SK-N-SH treated with all-trans-retinoic acid at 6 μM for 48 hours (cell line): ENCODE measurements around the gene PEX16.
A peak's percentile ranks its signal among the peaks of the same experiment; 100 is the strongest.

Source experiments
- ATAC-seq: fragments of 200-7000 bp; cut with Tn5 transposase; 3 replicates; pipeline ENCODE4 v1.9.1; 2020; ENCODE audit warnings: mild to moderate bottlenecking, moderate library complexity
- ARNTL ChIP-seq: fragments of 450-650 bp; formaldehyde crosslinking; IDR thresholded peaks from 2 replicates; pipeline ENCODE4 v1.5.0; 2020; ENCODE audit warnings: low read depth, mild to moderate bottlenecking, moderate library complexity, borderline replicate concordance
- BACH2 ChIP-seq: fragments of 250-450 bp; sonication (Bioruptor Pico); IDR thresholded peaks from 2 replicates; pipeline ENCODE4 v1.9.0; 2021; ENCODE audit warnings: mild to moderate bottlenecking, borderline replicate concordance
- CSDC2 ChIP-seq: fragments of 250-450 bp; sonication (Bioruptor Pico); IDR thresholded peaks from 2 replicates; pipeline ENCODE4 v1.5.0; 2020; ENCODE audit warnings: mild to moderate bottlenecking, moderate library complexity
- ESRRG ChIP-seq: fragments of 250-450 bp; sonication (Bioruptor Pico); IDR thresholded peaks from 2 replicates; pipeline ENCODE4 v1.6.1; 2021; ENCODE audit warnings: mild to moderate bottlenecking
- GLIS3 ChIP-seq: fragments of 250-450 bp; sonication (Bioruptor Pico); IDR thresholded peaks from 2 replicates; pipeline ENCODE4 v1.5.0; 2020; ENCODE audit warnings: mild to moderate bottlenecking, moderate library complexity
- ISL1 ChIP-seq: fragments of 250-450 bp; sonication (Bioruptor Pico); IDR thresholded peaks from 2 replicates; pipeline ENCODE4 v2.1.2; 2022; ENCODE audit warnings: mild to moderate bottlenecking, moderate library complexity
- OSR1 ChIP-seq: fragments of 250-450 bp; sonication (Bioruptor Pico); IDR thresholded peaks from 2 replicates; pipeline ENCODE4 v1.8.0; 2022; ENCODE audit warnings: moderate library complexity, mild to moderate bottlenecking, inconsistent platforms
- PPARA ChIP-seq: fragments of 250-450 bp; sonication (Bioruptor Pico); IDR thresholded peaks from 2 replicates; pipeline ENCODE4 v1.5.0; 2020; ENCODE audit warnings: mild to moderate bottlenecking, borderline replicate concordance
- RARB ChIP-seq: fragments of 250-450 bp; sonication (Bioruptor Pico); IDR thresholded peaks from 2 replicates; pipeline ENCODE4 v1.8.0; 2021; ENCODE audit warnings: mild to moderate bottlenecking, moderate library complexity
- SNAI2 ChIP-seq: fragments of 250-450 bp; sonication (Bioruptor Pico); IDR thresholded peaks from 2 replicates; pipeline ENCODE4 v1.5.0; 2020; ENCODE audit warnings: mild to moderate bottlenecking, moderate library complexity
- TOX ChIP-seq: fragments of 250-450 bp; sonication (Bioruptor Pico); IDR thresholded peaks from 2 replicates; pipeline ENCODE4 v1.8.0; 2021; ENCODE audit warnings: mild to moderate bottlenecking, moderate library complexity, borderline replicate concordance
- ZC3H10 ChIP-seq: fragments of 250-450 bp; sonication (Bioruptor Pico); IDR thresholded peaks from 2 replicates; pipeline ENCODE4 v1.5.1; 2021; ENCODE audit warnings: mild to moderate bottlenecking, moderate library complexity
- ZFP3 ChIP-seq: fragments of 250-450 bp; sonication (Bioruptor Pico); IDR thresholded peaks from 2 replicates; pipeline ENCODE4 v1.5.0; 2020; ENCODE audit warnings: mild to moderate bottlenecking, moderate library complexity
- ZFP30 ChIP-seq: fragments of 450-650 bp; formaldehyde crosslinking; IDR thresholded peaks from 2 replicates; pipeline ENCODE4 v1.5.0; 2022; ENCODE audit warnings: mild to moderate bottlenecking, moderate library complexity
- ZNF565 ChIP-seq: fragments of 450-650 bp; formaldehyde crosslinking; conservative IDR thresholded peaks from 2 replicates; pipeline ENCODE4 v1.5.0; 2020; ENCODE audit warnings: low read depth, mild to moderate bottlenecking, moderate library complexity
- ZNF70 ChIP-seq: fragments of 450-650 bp; formaldehyde crosslinking; IDR thresholded peaks from 2 replicates; pipeline ENCODE4 v1.5.0; 2020; ENCODE audit warnings: mild to moderate bottlenecking, moderate library complexity
- ZNF8 ChIP-seq: fragments of 450-650 bp; formaldehyde crosslinking; IDR thresholded peaks from 2 replicates; pipeline ENCODE4 v1.5.0; 2020; ENCODE audit warnings: mild to moderate bottlenecking, moderate library complexity
- TF ChIP-seq, protein P1 (sequence below): fragments of 250-450 bp; sonication (Bioruptor Pico); IDR thresholded peaks from 2 replicates; pipeline ENCODE4 v1.8.0; 2021; ENCODE audit warnings: low read depth, mild to moderate bottlenecking, moderate library complexity, borderline replicate concordance
- TF ChIP-seq, protein P2 (sequence below): fragments of 250-450 bp; sonication (Bioruptor Pico); IDR thresholded peaks from 2 replicates; pipeline ENCODE4 v1.5.1; 2021; ENCODE audit warnings: mild to moderate bottlenecking, moderate library complexity
- TF ChIP-seq, protein P3 (sequence below): fragments of 250-450 bp; sonication (Bioruptor Pico); IDR thresholded peaks from 2 replicates; pipeline ENCODE4 v1.5.1; 2020; ENCODE audit warnings: low read depth, mild to moderate bottlenecking, moderate library complexity
- TF ChIP-seq, protein P4 (sequence below): fragments of 250-450 bp; sonication (Bioruptor Pico); IDR thresholded peaks from 2 replicates; pipeline ENCODE4 v1.5.0; 2020; ENCODE audit warnings: mild to moderate bottlenecking, moderate library complexity

PEX16 gene

DNA sequence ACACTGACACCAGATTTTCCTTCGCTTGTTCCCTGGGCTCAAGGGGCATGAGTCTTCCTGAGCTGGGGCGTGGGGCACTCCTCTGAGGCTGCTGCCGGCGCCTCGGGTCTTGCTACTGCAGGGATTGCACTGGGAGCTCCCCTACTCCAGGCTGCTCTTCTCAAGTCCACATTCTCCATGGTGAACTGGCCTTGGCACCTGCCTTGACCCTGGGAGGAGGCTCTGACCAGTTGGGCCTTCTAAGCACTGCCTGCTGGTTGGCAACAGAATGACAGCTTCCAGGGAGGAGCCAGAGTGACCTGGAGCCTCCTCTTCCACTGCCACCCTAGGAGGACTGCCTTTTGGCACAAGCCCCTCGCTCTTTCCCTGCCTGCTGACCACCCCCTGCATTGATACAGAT is 20.1 kb downstream of the PEX16 start:
- TF ChIP-seq, protein P1, sequence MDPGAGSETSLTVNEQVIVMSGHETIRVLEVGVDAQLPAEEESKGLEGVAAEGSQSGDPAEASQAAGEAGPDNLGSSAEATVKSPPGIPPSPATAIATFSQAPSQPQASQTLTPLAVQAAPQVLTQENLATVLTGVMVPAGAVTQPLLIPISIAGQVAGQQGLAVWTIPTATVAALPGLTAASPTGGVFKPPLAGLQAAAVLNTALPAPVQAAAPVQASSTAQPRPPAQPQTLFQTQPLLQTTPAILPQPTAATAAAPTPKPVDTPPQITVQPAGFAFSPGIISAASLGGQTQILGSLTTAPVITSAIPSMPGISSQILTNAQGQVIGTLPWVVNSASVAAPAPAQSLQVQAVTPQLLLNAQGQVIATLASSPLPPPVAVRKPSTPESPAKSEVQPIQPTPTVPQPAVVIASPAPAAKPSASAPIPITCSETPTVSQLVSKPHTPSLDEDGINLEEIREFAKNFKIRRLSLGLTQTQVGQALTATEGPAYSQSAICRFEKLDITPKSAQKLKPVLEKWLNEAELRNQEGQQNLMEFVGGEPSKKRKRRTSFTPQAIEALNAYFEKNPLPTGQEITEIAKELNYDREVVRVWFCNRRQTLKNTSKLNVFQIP: no peak
- no peak for TF ChIP-seq GLIS3 (CRISPR knock-in tag)
- TF ChIP-seq ZC3H10 (CRISPR knock-in tag): no peak
- no peak for TF ChIP-seq ESRRG (CRISPR knock-in tag)
- TF ChIP-seq ZNF565 (CRISPR knock-in tag): no peak
- TF ChIP-seq ZNF8 (CRISPR knock-in tag): no peak
- TF ChIP-seq BACH2 (CRISPR knock-in tag): no peak
- TF ChIP-seq, all 23 proteins: peak for 0
- ATAC-seq: no peak

DNA sequence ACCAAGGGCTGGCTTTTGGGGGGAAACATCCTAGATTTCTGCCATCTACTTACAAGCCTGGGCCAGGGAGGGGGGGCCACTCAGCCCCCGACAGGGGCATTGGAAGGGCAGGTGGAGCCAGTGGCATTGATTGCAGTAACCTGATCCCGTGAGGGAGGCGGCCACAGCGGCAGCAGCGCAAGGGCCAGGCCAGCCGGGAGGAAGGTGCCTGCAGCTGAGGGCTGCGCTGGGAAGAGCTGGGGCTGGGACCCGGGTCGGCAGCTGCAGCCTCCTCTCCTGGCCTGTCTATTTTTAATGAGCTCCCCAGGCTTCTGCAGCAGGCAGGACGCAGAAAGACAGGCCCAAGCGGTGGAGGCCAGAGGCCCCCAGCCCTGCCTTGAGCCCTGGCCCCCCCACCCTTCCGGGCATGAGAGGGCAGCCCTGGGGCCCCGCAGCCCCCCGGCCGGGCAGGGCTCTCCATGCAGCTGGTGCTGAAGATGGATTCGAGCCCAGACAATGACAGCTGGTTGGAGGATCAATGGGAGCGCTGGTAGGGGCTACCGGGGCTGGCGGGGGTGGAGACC is 21.2 kb downstream of the PEX16 start:
- no peak for TF ChIP-seq ZNF565 (CRISPR knock-in tag)
- no peak for TF ChIP-seq ZFP3 (CRISPR knock-in tag)
- TF ChIP-seq, protein P1: no peak
- no peak for TF ChIP-seq RARB (CRISPR knock-in tag)
- no peak for TF ChIP-seq GLIS3 (CRISPR knock-in tag)
- TF ChIP-seq TOX (CRISPR knock-in tag): no peak
- TF ChIP-seq ZNF70 (CRISPR knock-in tag): no peak
- TF ChIP-seq, protein P2, sequence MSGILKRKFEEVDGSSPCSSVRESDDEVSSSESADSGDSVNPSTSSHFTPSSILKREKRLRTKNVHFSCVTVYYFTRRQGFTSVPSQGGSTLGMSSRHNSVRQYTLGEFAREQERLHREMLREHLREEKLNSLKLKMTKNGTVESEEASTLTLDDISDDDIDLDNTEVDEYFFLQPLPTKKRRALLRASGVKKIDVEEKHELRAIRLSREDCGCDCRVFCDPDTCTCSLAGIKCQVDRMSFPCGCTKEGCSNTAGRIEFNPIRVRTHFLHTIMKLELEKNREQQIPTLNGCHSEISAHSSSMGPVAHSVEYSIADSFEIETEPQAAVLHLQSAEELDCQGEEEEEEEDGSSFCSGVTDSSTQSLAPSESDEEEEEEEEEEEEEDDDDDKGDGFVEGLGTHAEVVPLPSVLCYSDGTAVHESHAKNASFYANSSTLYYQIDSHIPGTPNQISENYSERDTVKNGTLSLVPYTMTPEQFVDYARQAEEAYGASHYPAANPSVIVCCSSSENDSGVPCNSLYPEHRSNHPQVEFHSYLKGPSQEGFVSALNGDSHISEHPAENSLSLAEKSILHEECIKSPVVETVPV (CRISPR knock-in tag): no peak
- no peak for TF ChIP-seq ARNTL (CRISPR knock-in tag)
- TF ChIP-seq SNAI2 (CRISPR knock-in tag): no peak
- no peak for TF ChIP-seq OSR1 (CRISPR knock-in tag)
- no peak for TF ChIP-seq ZFP30
- TF ChIP-seq, protein P3, sequence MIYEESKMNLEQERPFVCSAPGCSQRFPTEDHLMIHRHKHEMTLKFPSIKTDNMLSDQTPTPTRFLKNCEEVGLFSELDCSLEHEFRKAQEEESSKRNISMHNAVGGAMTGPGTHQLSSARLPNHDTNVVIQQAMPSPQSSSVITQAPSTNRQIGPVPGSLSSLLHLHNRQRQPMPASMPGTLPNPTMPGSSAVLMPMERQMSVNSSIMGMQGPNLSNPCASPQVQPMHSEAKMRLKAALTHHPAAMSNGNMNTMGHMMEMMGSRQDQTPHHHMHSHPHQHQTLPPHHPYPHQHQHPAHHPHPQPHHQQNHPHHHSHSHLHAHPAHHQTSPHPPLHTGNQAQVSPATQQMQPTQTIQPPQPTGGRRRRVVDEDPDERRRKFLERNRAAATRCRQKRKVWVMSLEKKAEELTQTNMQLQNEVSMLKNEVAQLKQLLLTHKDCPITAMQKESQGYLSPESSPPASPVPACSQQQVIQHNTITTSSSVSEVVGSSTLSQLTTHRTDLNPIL: no peak
- TF ChIP-seq ZNF8 (CRISPR knock-in tag): no peak
- TF ChIP-seq ZC3H10 (CRISPR knock-in tag): no peak
- TF ChIP-seq, protein P4, sequence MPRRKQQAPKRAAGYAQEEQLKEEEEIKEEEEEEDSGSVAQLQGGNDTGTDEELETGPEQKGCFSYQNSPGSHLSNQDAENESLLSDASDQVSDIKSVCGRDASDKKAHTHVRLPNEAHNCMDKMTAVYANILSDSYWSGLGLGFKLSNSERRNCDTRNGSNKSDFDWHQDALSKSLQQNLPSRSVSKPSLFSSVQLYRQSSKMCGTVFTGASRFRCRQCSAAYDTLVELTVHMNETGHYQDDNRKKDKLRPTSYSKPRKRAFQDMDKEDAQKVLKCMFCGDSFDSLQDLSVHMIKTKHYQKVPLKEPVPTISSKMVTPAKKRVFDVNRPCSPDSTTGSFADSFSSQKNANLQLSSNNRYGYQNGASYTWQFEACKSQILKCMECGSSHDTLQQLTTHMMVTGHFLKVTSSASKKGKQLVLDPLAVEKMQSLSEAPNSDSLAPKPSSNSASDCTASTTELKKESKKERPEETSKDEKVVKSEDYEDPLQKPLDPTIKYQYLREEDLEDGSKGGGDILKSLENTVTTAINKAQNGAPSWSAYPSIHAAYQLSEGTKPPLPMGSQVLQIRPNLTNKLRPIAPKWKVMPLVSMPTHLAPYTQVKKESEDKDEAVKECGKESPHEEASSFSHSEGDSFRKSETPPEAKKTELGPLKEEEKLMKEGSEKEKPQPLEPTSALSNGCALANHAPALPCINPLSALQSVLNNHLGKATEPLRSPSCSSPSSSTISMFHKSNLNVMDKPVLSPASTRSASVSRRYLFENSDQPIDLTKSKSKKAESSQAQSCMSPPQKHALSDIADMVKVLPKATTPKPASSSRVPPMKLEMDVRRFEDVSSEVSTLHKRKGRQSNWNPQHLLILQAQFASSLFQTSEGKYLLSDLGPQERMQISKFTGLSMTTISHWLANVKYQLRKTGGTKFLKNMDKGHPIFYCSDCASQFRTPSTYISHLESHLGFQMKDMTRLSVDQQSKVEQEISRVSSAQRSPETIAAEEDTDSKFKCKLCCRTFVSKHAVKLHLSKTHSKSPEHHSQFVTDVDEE: no peak
- no peak for TF ChIP-seq ISL1 (CRISPR knock-in tag)
- no peak for TF ChIP-seq PPARA (CRISPR knock-in tag)
- TF ChIP-seq, all 23 proteins: peak for 0
- peak; percentile 36 for ATAC-seq

DNA sequence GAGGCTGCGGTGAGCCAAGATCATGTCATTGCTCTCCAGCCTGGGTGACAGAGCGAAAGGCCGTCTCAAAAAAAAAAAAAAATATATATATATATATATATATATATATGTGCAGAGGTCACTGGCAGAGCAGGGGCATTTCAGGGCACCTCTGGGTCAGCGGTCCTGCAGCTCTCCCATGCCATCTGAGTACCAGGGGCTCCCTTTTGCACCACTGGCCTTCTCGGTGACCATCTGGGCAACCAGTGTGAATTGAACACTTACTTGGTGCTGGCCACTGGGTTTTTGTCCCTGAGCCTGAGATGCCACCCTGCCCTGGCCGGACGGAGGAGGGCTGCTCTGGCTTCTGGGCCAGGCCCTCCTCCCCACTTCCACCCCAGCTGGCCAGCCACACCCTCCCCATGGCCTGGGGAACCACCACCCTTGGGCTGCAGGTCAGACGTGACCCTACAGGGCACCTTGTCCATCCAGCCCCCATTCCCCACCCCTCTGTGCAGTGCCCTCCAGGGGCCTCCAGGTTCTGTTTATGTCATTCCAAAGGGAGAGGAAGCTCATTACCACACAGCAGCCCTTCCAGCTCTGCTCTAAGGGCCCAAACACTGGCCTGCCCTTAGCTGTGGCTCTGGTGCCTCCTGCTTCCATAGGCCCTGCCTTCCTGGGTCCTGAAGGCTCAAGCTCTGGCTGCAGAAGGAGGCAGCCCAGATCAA is 22.0 kb downstream of the PEX16 start:
- ATAC-seq: no peak
- TF ChIP-seq, protein P1: no peak
- TF ChIP-seq SNAI2 (CRISPR knock-in tag) (no peak), BACH2 (CRISPR knock-in tag) (no peak), RARB (CRISPR knock-in tag) (no peak), CSDC2 (CRISPR knock-in tag) (no peak), ARNTL (CRISPR knock-in tag) (no peak), PPARA (CRISPR knock-in tag) (no peak), ESRRG (CRISPR knock-in tag) (no peak)
- TF ChIP-seq, protein P4: no peak
- TF ChIP-seq, protein P2 (CRISPR knock-in tag): no peak
